GM12875 (cell line): ENCODE results near the gene SLC39A13.

ENCODE experiments used
- H3K4me3 ChIP-seq: one replicate; pipeline ENCODE4 v1.5.1; 2011; ENCODE audit warnings: low read depth, low read length, control low read depth
- CTCF ChIP-seq: IDR thresholded peaks from 2 replicates; pipeline ENCODE4 v1.5.1; 2011; ENCODE audit warnings: low read depth, mild to moderate bottlenecking, control low read depth, inconsistent platforms, low read length, moderate library complexity, borderline replicate concordance; ENCODE audit not compliant: insufficient read depth

The SLC39A13 gene

GRCh38 chr11:47383071-47383470 lies 25.3 kb upstream of the SLC39A13 start:
- H3K4me3 ChIP-seq = no peak overlapping the region
- no peak for TF ChIP-seq CTCF

GRCh38 chr11:47384498-47384897 lies 23.9 kb upstream of the SLC39A13 start:
- no peak overlapping the region for H3K4me3 ChIP-seq
- no peak for TF ChIP-seq CTCF

GRCh38 chr11:47387944-47388696 lies 20.3 kb upstream of the SLC39A13 start:
- no peak overlapping the region for H3K4me3 ChIP-seq
- TF ChIP-seq CTCF = no peak

- no peak for TF ChIP-seq CTCF
Observed at GRCh38 chr11:47388697-47389576, 19.5 kb upstream of the SLC39A13 start.

GRCh38 chr11:47389577-47390421 lies 18.6 kb upstream of the SLC39A13 start:
- TF ChIP-seq CTCF = no peak
- H3K4me3 ChIP-seq = no peak overlapping the region

More at GRCh38 chr11:47388697-47389576, 19.5 kb upstream of the SLC39A13 start:
- H3K4me3 ChIP-seq = no peak overlapping the region

GRCh38 chr11:47390422-47390760 lies 18.0 kb upstream of the SLC39A13 start:
- no peak overlapping the region for H3K4me3 ChIP-seq

More at GRCh38 chr11:47390422-47390760, 18.0 kb upstream of the SLC39A13 start:
- TF ChIP-seq CTCF = no peak
